H1 (cell line): ENCODE results near the gene PPP1R3G. TPM values are rescaled to one million over a fixed set of nuclear protein-coding genes. Genes with fewer than 3 reads are reported as not detected.

Experiments
- CTCF ChIA-PET: fragments of 300-600 bp; sonication (Branson Sonifier 250); formaldehyde crosslinking; loops from one replicate; lab custom pipeline; 2021; ENCODE audit not compliant: partially characterized antibody; lab: Charles Lee
- POLR2A ChIA-PET: fragments of 300-600 bp; sonication (Branson Sonifier 250); formaldehyde crosslinking; loops from one replicate; lab custom pipeline; 2021; ENCODE audit warnings: inconsistent platforms; ENCODE audit not compliant: partially characterized antibody; lab: Charles Lee
- DNase-seq, 2 experiments: peaks; one replicate each; pipeline versions ENCODE4 v3.0.0 to v3.0.0-alpha.2; 2010 to 2022; ENCODE audit warnings: low spot score in 2 of 2, low read depth in 1 of 2, mixed read lengths in 1 of 2
- FAIRE-seq: peaks from 2 replicates; lab custom pipeline; 2011; peaks lifted over from hg19 to GRCh38; lab: Jason Lieb, UNC
- H2AFZ ChIP-seq: 2 replicates; pipeline ENCODE4 v1.8.1; 2012; ENCODE audit warnings: low read length, inconsistent platforms
- H2AK5ac ChIP-seq: 2 replicates; pipeline ENCODE4 v1.6.1; 2013; ENCODE audit warnings: low read depth, low read length
- H2BK120ac ChIP-seq: replicated peaks from 2 replicates; pipeline ENCODE3; 2013; ENCODE audit warnings: low read depth, low read length, inconsistent platforms
- H2BK12ac ChIP-seq: 2 replicates; pipeline ENCODE4 v1.6.1; 2013; ENCODE audit warnings: low read depth, low read length
- H2BK15ac ChIP-seq: 2 replicates; pipeline ENCODE4 v1.6.1; 2013; ENCODE audit warnings: low read length
- H2BK20ac ChIP-seq: 2 replicates; pipeline ENCODE4 v1.6.1; 2013; ENCODE audit warnings: low read length
- H2BK5ac ChIP-seq: 2 replicates; pipeline ENCODE4 v1.6.1; 2013; ENCODE audit warnings: low read depth, low read length
- H3K14ac ChIP-seq: 2 replicates; pipeline ENCODE4 v1.6.1; 2013; ENCODE audit warnings: inconsistent platforms; ENCODE audit not compliant: insufficient read length
- H3K18ac ChIP-seq: 2 replicates; pipeline ENCODE4 v1.6.1; 2013; ENCODE audit warnings: low read length; ENCODE audit errors: extremely low read depth
- H3K23ac ChIP-seq: 2 replicates; pipeline ENCODE4 v1.6.1; 2013; ENCODE audit warnings: inconsistent platforms; ENCODE audit not compliant: insufficient read length
- H3K23me2 ChIP-seq: 2 replicates; pipeline ENCODE4 v1.6.1; 2013; ENCODE audit warnings: low read depth, low read length
- H3K27ac ChIP-seq: 2 replicates; pipeline ENCODE4 v1.6.1; 2011; ENCODE audit warnings: low read depth, low read length, inconsistent platforms
- H3K27me3 ChIP-seq, 4 experiments: replicated peaks in 1 of 4; 1 replicate in 1 of 4; 2 replicates in 3 of 4; pipeline versions ENCODE4 v1.6.1 to v1.8.1; 2011 to 2013; ENCODE audit warnings: low read length in 3 of 4, mild to moderate bottlenecking in 3 of 4, inconsistent platforms in 2 of 4, mixed read lengths in 2 of 4, moderate library complexity in 1 of 4; ENCODE audit not compliant: control insufficient read depth in 3 of 4, insufficient read depth in 3 of 4; ENCODE audit errors: extremely low read depth in 1 of 4
- H3K36me3 ChIP-seq, 4 experiments: 2 replicates each; pipeline versions ENCODE4 v1.6.1 to v1.8.1; 2011 to 2013; ENCODE audit warnings: mild to moderate bottlenecking in 4 of 4, low read length in 3 of 4, moderate library complexity in 2 of 4, control low read depth in 1 of 4, inconsistent platforms in 1 of 4; ENCODE audit not compliant: insufficient read depth in 4 of 4, control insufficient read depth in 2 of 4
- H3K4ac ChIP-seq: replicated peaks from 2 replicates; pipeline ENCODE3; 2013; ENCODE audit warnings: low read length, low read depth, mixed read lengths, inconsistent platforms; ENCODE audit not compliant: insufficient read length
- H3K4me1 ChIP-seq, 4 experiments: replicated peaks in 1 of 4; 1 replicate in 1 of 4; 2 replicates in 3 of 4; pipeline versions ENCODE4 v1.6.1 to v1.8.1; 2011 to 2013; ENCODE audit warnings: low read length in 3 of 4, inconsistent platforms in 2 of 4, mixed read lengths in 1 of 4; ENCODE audit not compliant: insufficient read depth in 4 of 4, control insufficient read depth in 3 of 4
- H3K4me2 ChIP-seq, 2 experiments: 2 replicates each; pipeline versions ENCODE4 v1.6.1 to v1.8.1; 2011 to 2013; ENCODE audit warnings: low read depth in 2 of 2, low read length in 2 of 2, control low read depth in 1 of 2, inconsistent platforms in 1 of 2, mild to moderate bottlenecking in 1 of 2; ENCODE audit not compliant: insufficient read depth in 1 of 2
- H3K4me3 ChIP-seq, 4 experiments: fragments of 200-600, 300-600 bp in 1 of 4; sonication (generic), shearing (Covaris generic), sonication (Bioruptor Twin) in 1 of 4; 2 replicates each; pipeline versions ENCODE4 v1.5.1 to v1.8.1; 2011 to 2016; ENCODE audit warnings: low read length in 4 of 4, low read depth in 3 of 4, control low read depth in 2 of 4, inconsistent platforms in 2 of 4, mild to moderate bottlenecking in 2 of 4, mixed read lengths in 1 of 4, moderate library complexity in 1 of 4; ENCODE audit not compliant: insufficient read depth in 2 of 4; ENCODE audit errors: extremely low read depth in 1 of 4
- H3K56ac ChIP-seq: replicated peaks from 2 replicates; pipeline ENCODE3; 2013; ENCODE audit warnings: low read depth, mild to moderate bottlenecking, mixed read lengths, low read length, inconsistent platforms; ENCODE audit not compliant: insufficient read length
- H3K79me1 ChIP-seq: 2 replicates; pipeline ENCODE4 v1.6.1; 2013; ENCODE audit warnings: low read depth, low read length, control low read depth
- H3K79me2 ChIP-seq, 2 experiments: 2 replicates each; pipeline versions ENCODE4 v1.6.1 to v1.8.1; 2012 to 2013; ENCODE audit warnings: low read length in 2 of 2, mild to moderate bottlenecking in 2 of 2, inconsistent platforms in 1 of 2; ENCODE audit not compliant: insufficient read depth in 2 of 2, control insufficient read depth in 1 of 2
- H3K9ac ChIP-seq, 4 experiments: replicated peaks in 1 of 4; 1 replicate in 1 of 4; 2 replicates in 3 of 4; pipeline versions ENCODE4 v1.6.1 to v1.8.1; 2011 to 2013; ENCODE audit warnings: low read depth in 3 of 4, low read length in 3 of 4, control low read depth in 2 of 4, mild to moderate bottlenecking in 2 of 4, moderate library complexity in 2 of 4, inconsistent platforms in 1 of 4; ENCODE audit errors: extremely low read depth in 1 of 4
- H3K9me3 ChIP-seq, 2 experiments: 2 replicates each; pipeline versions ENCODE4 v1.6.1 to v1.8.1; 2012 to 2013; ENCODE audit warnings: mild to moderate bottlenecking in 2 of 2, moderate library complexity in 2 of 2, control low read depth in 1 of 2, inconsistent platforms in 1 of 2, low read depth in 1 of 2, low read length in 1 of 2, mixed read lengths in 1 of 2; ENCODE audit not compliant: insufficient read depth in 2 of 2
- H4K20me1 ChIP-seq, 2 experiments: replicated peaks in 1 of 2; 2 replicates each; pipeline versions ENCODE3 to v1.8.1; 2011 to 2013; ENCODE audit warnings: inconsistent platforms in 2 of 2, low read length in 2 of 2, mild to moderate bottlenecking in 1 of 2; ENCODE audit not compliant: insufficient read depth in 2 of 2, control insufficient read depth in 1 of 2
- H4K5ac ChIP-seq: 2 replicates; pipeline ENCODE4 v1.6.1; 2013; ENCODE audit warnings: low read length, low read depth, mixed read lengths, inconsistent platforms; ENCODE audit not compliant: insufficient read length
- H4K8ac ChIP-seq: 2 replicates; pipeline ENCODE4 v1.8.0; 2013; ENCODE audit warnings: mild to moderate bottlenecking, moderate library complexity, low read length, inconsistent platforms; ENCODE audit not compliant: insufficient read depth; ENCODE audit errors: extremely low read depth
- H4K91ac ChIP-seq: replicated peaks from 2 replicates; pipeline ENCODE3; 2013; ENCODE audit warnings: low read length, mixed read lengths, inconsistent platforms; ENCODE audit not compliant: insufficient read length
- GTF2F1 ChIP-seq: IDR thresholded peaks from 2 replicates; pipeline ENCODE4 v1.6.1; 2012; ENCODE audit warnings: low read depth, low read length, improper control_type of control experiment, borderline replicate concordance
- MAFK ChIP-seq: IDR thresholded peaks from 2 replicates; pipeline ENCODE4 v1.6.1; 2012; ENCODE audit warnings: low read depth, mild to moderate bottlenecking, improper control_type of control experiment, low read length
- NANOG ChIP-seq: IDR thresholded peaks from 2 replicates; pipeline ENCODE4 v1.6.1; 2011; ENCODE audit warnings: low read length, low read depth, mild to moderate bottlenecking, inconsistent platforms; ENCODE audit not compliant: insufficient read depth, poor library complexity, severe bottlenecking
- PHF8 ChIP-seq: fragments of 200-600 bp; sonication (generic); conservative IDR thresholded peaks from 2 replicates; pipeline ENCODE4 v1.7.1; 2012; ENCODE audit warnings: low read depth, mild to moderate bottlenecking, inconsistent platforms, low read length, moderate library complexity
- POLR2AphosphoS5 ChIP-seq: IDR thresholded peaks from 2 replicates; pipeline ENCODE4 v1.6.1; 2011; ENCODE audit warnings: low read depth, low read length
- RFX5 ChIP-seq: IDR thresholded peaks from 2 replicates; pipeline ENCODE4 v1.6.1; 2011; ENCODE audit warnings: low read depth, low read length, improper control_type of control experiment, borderline replicate concordance
- SUZ12 ChIP-seq: fragments of 200-600 bp; sonication (generic); IDR thresholded peaks from 2 replicates; pipeline ENCODE4 v1.6.1; 2012; ENCODE audit warnings: mild to moderate bottlenecking, inconsistent platforms, low read length, moderate library complexity, mixed read lengths
- TAF7 ChIP-seq: optimal IDR thresholded peaks from 2 replicates; pipeline ENCODE3; 2011; ENCODE audit warnings: low read depth, mild to moderate bottlenecking, inconsistent platforms, low read length, moderate library complexity, borderline replicate concordance
- WGBS, 2 experiments: shearing (Covaris generic) in 1 of 2; methylation state at CpG; one replicate each; pipeline versions ENCODE4 v1.1.6 to v1.1.7; 2013 to 2015; ENCODE audit warnings: low lambda C conversion rate in 2 of 2, mixed read lengths in 2 of 2, inconsistent platforms in 1 of 2, low coverage in 1 of 2, missing lambda C conversion rate in 1 of 2; ENCODE audit not compliant: insufficient replicate concordance in 2 of 2, insufficient coverage in 1 of 2, insufficient read length in 1 of 2; ENCODE audit errors: extremely low coverage in 1 of 2, missing lambda C conversion rate in 1 of 2; 5-methylcytosine and 5-hydroxymethylcytosine counted together
- polyA plus RNA-seq, 7 experiments: library from polyadenylated mRNA; depleted of rRNA in 3 of 7; stranded (reverse) in 5 of 7; unstranded in 2 of 7; fragments of >200 nt in 5 of 7; fragments of 200-250 nt in 2 of 7; gene quantifications; 1 replicate in 5 of 7; 2 replicates in 1 of 7; 4 replicates in 1 of 7; pipeline versions ENCODE4 v1.2.1 to v1.2.3, GENCODE V29; 2011 to 2013; ENCODE audit warnings: missing spikeins in 2 of 7, mixed read lengths in 2 of 7
- total RNA-seq: library from RNA; stranded (reverse); fragmentation: NEBNext Ultra II Directional; extraction: Animal tissue kit (Norgen Biotek cat#: 25700); gene quantifications from 2 replicates; pipeline ENCODE4 v1.2.1, GENCODE V29; 2021
- TF ChIP-seq, protein P1 (sequence below): IDR thresholded peaks from 2 replicates; pipeline ENCODE4 v1.6.1; 2011; ENCODE audit warnings: low read length, improper control_type of control experiment
- TF ChIP-seq, protein P2 (sequence below), 3 experiments: IDR thresholded peaks; 1 replicate in 2 of 3; 2 replicates in 1 of 3; pipeline versions ENCODE4 v1.5.1 to v1.6.1; 2011; ENCODE audit warnings: low read length in 3 of 3, mild to moderate bottlenecking in 3 of 3, inconsistent platforms in 2 of 3, low read depth in 1 of 3, moderate library complexity in 1 of 3; ENCODE audit not compliant: insufficient read depth in 1 of 3; ENCODE audit errors: control extremely low read depth in 1 of 3

PPP1R3G gene
- total and polyA plus RNA-seq, 2 of the 8 experiments (the other 6 are each of a cell fraction or from before 2014, with no cell fraction given): 0.03 to 0.09 TPM

DNA sequence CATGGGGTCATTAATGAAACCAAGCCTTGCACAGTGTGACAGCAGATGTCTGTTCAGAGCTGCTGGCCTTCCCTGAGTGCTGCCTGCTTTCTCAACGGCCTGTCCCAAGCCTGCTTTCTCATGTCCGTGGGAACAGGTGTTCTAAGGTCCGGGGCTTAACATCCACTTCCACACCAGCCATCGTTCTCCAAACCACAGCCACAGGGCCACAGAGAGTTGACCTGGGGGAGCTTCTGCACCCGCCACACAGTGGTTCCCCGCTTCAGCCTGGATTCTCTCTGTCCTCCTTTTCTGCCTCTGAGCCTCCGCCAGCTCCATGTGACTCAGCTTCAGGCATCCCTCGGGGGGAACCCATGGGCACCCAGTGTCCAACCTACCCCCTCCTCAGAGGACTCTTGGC, 26.9 kb upstream of the PPP1R3G start:
- H4K91ac ChIP-seq: no peak overlapping the region
- ChIA-PET POLR2A (interaction anchor here (1.1 kb wide), 1 partner anchor 28 kb away, joined by 3 read pairs; no protein-coding TSS in a partner anchor), CTCF (interaction anchor here (0.6 to 2.9 kb wide), 15 partner anchors 17 to 1657 kb away, joined by 3 to 16 read pairs (median 4); no protein-coding TSS in a partner anchor)
- no peak overlapping the region for H2BK120ac ChIP-seq
- no peak overlapping the region for H4K5ac ChIP-seq
- no peak overlapping the region for H2BK12ac ChIP-seq
- no peak overlapping the region for H2BK5ac ChIP-seq
- H3K4me2 ChIP-seq: no peak overlapping the region
- DNase-seq (no peak), FAIRE-seq (no peak)
- H2BK20ac ChIP-seq: no peak overlapping the region
- no peaks in the 10 kb centered on the region for H3K9me3 ChIP-seq
- H4K20me1 ChIP-seq: no peaks in the 10 kb centered on the region
- H3K9ac ChIP-seq: no peak overlapping the region
- no peaks in the 10 kb centered on the region for H3K36me3 ChIP-seq
- no peak overlapping the region for H3K14ac ChIP-seq
- no peak overlapping the region for H3K27ac ChIP-seq
- H4K8ac ChIP-seq: no peak overlapping the region
- H2AK5ac ChIP-seq: no peak overlapping the region
- H3K79me2 ChIP-seq: no peaks in the 10 kb centered on the region
- no peak overlapping the region for H3K4ac ChIP-seq
- 85% methylated on average over 8 of the region's 8 CpGs; no CpG with 5 or more reads in 1 of the 2 experiments for WGBS, 2 experiments
- no peak overlapping the region for H3K18ac ChIP-seq
- no peaks in the 10 kb centered on the region for H3K23me2 ChIP-seq
- no peaks in the 10 kb centered on the region for H3K4me1 ChIP-seq
- no peaks in the 10 kb centered on the region for H3K79me1 ChIP-seq
- H3K56ac ChIP-seq: no peak overlapping the region
- H2AFZ ChIP-seq: no peak overlapping the region
- no peak overlapping the region for H3K23ac ChIP-seq
- H3K27me3 ChIP-seq: no peaks in the 10 kb centered on the region
- no peak overlapping the region for H3K4me3 ChIP-seq
- H2BK15ac ChIP-seq: no peak overlapping the region
- TF ChIP-seq SUZ12: no peak
- TF ChIP-seq, protein P1, sequence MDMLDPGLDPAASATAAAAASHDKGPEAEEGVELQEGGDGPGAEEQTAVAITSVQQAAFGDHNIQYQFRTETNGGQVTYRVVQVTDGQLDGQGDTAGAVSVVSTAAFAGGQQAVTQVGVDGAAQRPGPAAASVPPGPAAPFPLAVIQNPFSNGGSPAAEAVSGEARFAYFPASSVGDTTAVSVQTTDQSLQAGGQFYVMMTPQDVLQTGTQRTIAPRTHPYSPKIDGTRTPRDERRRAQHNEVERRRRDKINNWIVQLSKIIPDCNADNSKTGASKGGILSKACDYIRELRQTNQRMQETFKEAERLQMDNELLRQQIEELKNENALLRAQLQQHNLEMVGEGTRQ: no peak
- TF ChIP-seq TAF7: no peak
- TF ChIP-seq NANOG: no peak
- no peak for TF ChIP-seq PHF8
- TF ChIP-seq, protein P2, sequence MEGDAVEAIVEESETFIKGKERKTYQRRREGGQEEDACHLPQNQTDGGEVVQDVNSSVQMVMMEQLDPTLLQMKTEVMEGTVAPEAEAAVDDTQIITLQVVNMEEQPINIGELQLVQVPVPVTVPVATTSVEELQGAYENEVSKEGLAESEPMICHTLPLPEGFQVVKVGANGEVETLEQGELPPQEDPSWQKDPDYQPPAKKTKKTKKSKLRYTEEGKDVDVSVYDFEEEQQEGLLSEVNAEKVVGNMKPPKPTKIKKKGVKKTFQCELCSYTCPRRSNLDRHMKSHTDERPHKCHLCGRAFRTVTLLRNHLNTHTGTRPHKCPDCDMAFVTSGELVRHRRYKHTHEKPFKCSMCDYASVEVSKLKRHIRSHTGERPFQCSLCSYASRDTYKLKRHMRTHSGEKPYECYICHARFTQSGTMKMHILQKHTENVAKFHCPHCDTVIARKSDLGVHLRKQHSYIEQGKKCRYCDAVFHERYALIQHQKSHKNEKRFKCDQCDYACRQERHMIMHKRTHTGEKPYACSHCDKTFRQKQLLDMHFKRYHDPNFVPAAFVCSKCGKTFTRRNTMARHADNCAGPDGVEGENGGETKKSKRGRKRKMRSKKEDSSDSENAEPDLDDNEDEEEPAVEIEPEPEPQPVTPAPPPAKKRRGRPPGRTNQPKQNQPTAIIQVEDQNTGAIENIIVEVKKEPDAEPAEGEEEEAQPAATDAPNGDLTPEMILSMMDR (IDR thresholded peaks at IDR 0.05; ENCODE audit: control extremely low read depth in 1 of 3, insufficient read depth in 1 of 3, low read depth in 1 of 3, low read length in 3 of 3): no peak
- TF ChIP-seq GTF2F1: no peak
- TF ChIP-seq POLR2AphosphoS5: no peak
- no peak for TF ChIP-seq MAFK
- TF ChIP-seq RFX5: no peak
